OCI-M1 (cell line): Measurements from ENCODE around the gene CCDC171.

ENCODE experiments used
- DNase-seq: peaks from one replicate; lab custom pipeline; 2025; lab: John Stamatoyannopoulos, UW

CCDC171 gene

GRCh38 chr9:15882328-15882727 lies 329.5 kb downstream of the CCDC171 start:
- DNase-seq: no peak

GRCh38 chr9:15882883-15883282 lies 330.0 kb downstream of the CCDC171 start:
- no peak for DNase-seq

GRCh38 chr9:15885464-15885863 lies 332.6 kb downstream of the CCDC171 start:
- DNase-seq: no peak

- no peak for DNase-seq
These were observed 336.7 kb downstream of the CCDC171 start for GRCh38 chr9:15889555-15889954.

- DNase-seq: no peak
These were observed 348.7 kb downstream of the CCDC171 start for GRCh38 chr9:15901572-15901971.

- no peak for DNase-seq
These were observed 356.5 kb downstream of the CCDC171 start for GRCh38 chr9:15909297-15909696.

- no peak for DNase-seq
These were observed 362.9 kb downstream of the CCDC171 start for GRCh38 chr9:15915711-15916110.

- DNase-seq: no peak
These were observed 374.3 kb downstream of the CCDC171 start for GRCh38 chr9:15927161-15927560.

- DNase-seq: no peak
These were observed 382.9 kb downstream of the CCDC171 start for GRCh38 chr9:15935661-15936305.

GRCh38 chr9:15936306-15936921 lies 383.6 kb downstream of the CCDC171 start:
- no peak for DNase-seq

GRCh38 chr9:15942831-15943424 lies 390.1 kb downstream of the CCDC171 start:
- no peak for DNase-seq

- DNase-seq: no peak
These were observed 391.5 kb downstream of the CCDC171 start for GRCh38 chr9:15944341-15944740.

- no peak for DNase-seq
These were observed 406.8 kb downstream of the CCDC171 start for GRCh38 chr9:15959663-15960062.

GRCh38 chr9:15961217-15961616 lies 408.4 kb downstream of the CCDC171 start:
- DNase-seq: no peak

GRCh38 chr9:15965246-15965745 lies 412.5 kb downstream of the CCDC171 start:
- no peak for DNase-seq

- no peak for DNase-seq
These were observed 413.6 kb downstream of the CCDC171 start for GRCh38 chr9:15966471-15966870.

- no peak for DNase-seq
These were observed 414.2 kb downstream of the CCDC171 start for GRCh38 chr9:15967068-15967467.

GRCh38 chr9:15972760-15973159 lies 419.9 kb downstream of the CCDC171 start:
- no peak for DNase-seq

GRCh38 chr9:15975101-15975778 lies 422.4 kb downstream of the CCDC171 start:
- DNase-seq: no peak

- no peak for DNase-seq
These were observed 424.6 kb downstream of the CCDC171 start for GRCh38 chr9:15977438-15977837.

GRCh38 chr9:15982182-15982581 lies 429.3 kb downstream of the CCDC171 start:
- no peak for DNase-seq

GRCh38 chr9:15999422-16000339 lies 446.8 kb downstream of the CCDC171 start:
- no peak for DNase-seq
